HepG2 (cell line): ENCODE results near the gene GMPPA. TPM values are rescaled to one million over a fixed set of nuclear protein-coding genes. Genes with fewer than 3 reads are reported as not detected.

ENCODE experiments used
- CHD2 ChIP-seq: IDR thresholded peaks from 2 replicates; pipeline ENCODE4 v1.6.1; 2011; ENCODE audit warnings: low read depth, low read length, improper control_type of control experiment
- FOXC1 ChIP-seq: sonication (generic); formaldehyde crosslinking; IDR thresholded peaks from 2 replicates; pipeline ENCODE4 v1.8.0; 2022; ENCODE audit warnings: mild to moderate bottlenecking, missing genetic modification reagents, borderline replicate concordance
- KAT2B ChIP-seq: fragments of 150-350 bp; IDR thresholded peaks from 2 replicates; pipeline ENCODE4 v1.6.1; 2014; ENCODE audit warnings: low read depth, low read length, borderline replicate concordance
- PAXIP1 ChIP-seq: sonication (generic); formaldehyde crosslinking; conservative IDR thresholded peaks from 2 replicates; pipeline ENCODE4 v1.4.0; 2020; ENCODE audit warnings: mild to moderate bottlenecking, missing genetic modification reagents, moderate library complexity
- RBM22 ChIP-seq: fragments of 200-400 bp; formaldehyde crosslinking; optimal IDR thresholded peaks from 2 replicates; pipeline ENCODE3; 2017; ENCODE audit warnings: mild to moderate bottlenecking, low read length, moderate library complexity
- TFE3 ChIP-seq: IDR thresholded peaks from 2 replicates; pipeline ENCODE4 v1.6.1; 2016
- TOE1 ChIP-seq: sonication (generic); formaldehyde crosslinking; IDR thresholded peaks from 2 replicates; pipeline ENCODE4 v1.4.0; 2020; ENCODE audit warnings: mild to moderate bottlenecking, missing genetic modification reagents
- TRAFD1 ChIP-seq: sonication (generic); formaldehyde crosslinking; IDR thresholded peaks from 2 replicates; pipeline ENCODE4 v1.5.1; 2020; ENCODE audit warnings: missing genetic modification reagents, mild to moderate bottlenecking, borderline replicate concordance
- ZNF20 ChIP-seq: sonication (generic); formaldehyde crosslinking; IDR thresholded peaks from 2 replicates; pipeline ENCODE4 v1.4.0; 2020; ENCODE audit warnings: mild to moderate bottlenecking, moderate library complexity, missing genetic modification reagents
- ZNF274 ChIP-seq: sonication (generic); formaldehyde crosslinking; IDR thresholded peaks from 2 replicates; pipeline ENCODE4 v1.5.1; 2020; ENCODE audit warnings: mild to moderate bottlenecking, missing genetic modification reagents
- ZNF280B ChIP-seq: sonication (generic); formaldehyde crosslinking; IDR thresholded peaks from 2 replicates; pipeline ENCODE4 v1.5.0; 2020; ENCODE audit warnings: missing genetic modification reagents, mild to moderate bottlenecking, borderline replicate concordance
- ZNF501 ChIP-seq: sonication (generic); formaldehyde crosslinking; IDR thresholded peaks from 2 replicates; pipeline ENCODE4 v1.5.1; 2020; ENCODE audit warnings: mild to moderate bottlenecking, moderate library complexity, missing genetic modification reagents
- ZNF547 ChIP-seq: sonication (generic); formaldehyde crosslinking; IDR thresholded peaks from 2 replicates; pipeline ENCODE4 v1.5.1; 2020; ENCODE audit warnings: mild to moderate bottlenecking, missing genetic modification reagents
- ZNF549 ChIP-seq: sonication (generic); formaldehyde crosslinking; IDR thresholded peaks from 2 replicates; pipeline ENCODE4 v1.5.0; 2020; ENCODE audit warnings: missing genetic modification reagents
- ZNF788 ChIP-seq: sonication (generic); formaldehyde crosslinking; IDR thresholded peaks from 2 replicates; pipeline ENCODE4 v1.5.0; 2020; ENCODE audit warnings: mild to moderate bottlenecking, missing genetic modification reagents, borderline replicate concordance
- polyA plus RNA-seq, 8 experiments: library from polyadenylated mRNA; depleted of rRNA in 3 of 8; stranded (reverse) in 7 of 8; unstranded in 1 of 8; fragments of >200 nt; fragmentation: Illumina TruSeq in 4 of 8; extraction: Trizol in 4 of 8; gene quantifications; 2 replicates each; pipeline versions ENCODE4 v1.2.1 to v1.2.3, GENCODE V29; 2011 to 2016; ENCODE audit warnings: low read depth in 4 of 8, missing spikeins in 1 of 8, mixed read lengths in 1 of 8; ENCODE audit not compliant: insufficient read depth in 1 of 8
- total RNA-seq, 5 experiments: library from RNA; depleted of rRNA; stranded (reverse); fragments of >200 nt; fragmentation: Illumina TruSeq; extraction: Trizol; gene quantifications; 2 replicates each; pipeline ENCODE4 v1.2.3, GENCODE V29; 2016; ENCODE audit warnings: low read depth in 1 of 5
- TF ChIP-seq, protein P1 (sequence below): sonication (generic); formaldehyde crosslinking; IDR thresholded peaks from 2 replicates; pipeline ENCODE4 v1.4.0; 2020; ENCODE audit warnings: missing genetic modification reagents
- TF ChIP-seq, protein P2 (sequence below): sonication (generic); formaldehyde crosslinking; IDR thresholded peaks from 2 replicates; pipeline ENCODE4 v1.8.1; 2023; ENCODE audit warnings: mild to moderate bottlenecking, moderate library complexity, missing genetic modification reagents

Gene GMPPA
- total and polyA plus RNA-seq, 2 of the 13 experiments (the other 11 are each of a cell fraction or from before 2014, with no cell fraction given): 81.1 to 106 TPM

GRCh38 chr2:219498280-219499057 is at the start of gene GMPPA (continued):
- TF ChIP-seq TRAFD1 (CRISPR knock-in tag): no peak
- TF ChIP-seq TOE1: no peak
- TF ChIP-seq KAT2B: no peak
- 0 out of 2 replicates have a peak, but pooled peaks have one; percentile 61 for TF ChIP-seq ZNF20 (CRISPR knock-in tag)
- peak; percentile 10; the same call in 1 of the 2 replicates for TF ChIP-seq ZNF280B (CRISPR knock-in tag)
- TF ChIP-seq ZNF547 (CRISPR knock-in tag): peak; percentile 23; the same call in 1 of the 2 replicates
- TF ChIP-seq, protein P1, sequence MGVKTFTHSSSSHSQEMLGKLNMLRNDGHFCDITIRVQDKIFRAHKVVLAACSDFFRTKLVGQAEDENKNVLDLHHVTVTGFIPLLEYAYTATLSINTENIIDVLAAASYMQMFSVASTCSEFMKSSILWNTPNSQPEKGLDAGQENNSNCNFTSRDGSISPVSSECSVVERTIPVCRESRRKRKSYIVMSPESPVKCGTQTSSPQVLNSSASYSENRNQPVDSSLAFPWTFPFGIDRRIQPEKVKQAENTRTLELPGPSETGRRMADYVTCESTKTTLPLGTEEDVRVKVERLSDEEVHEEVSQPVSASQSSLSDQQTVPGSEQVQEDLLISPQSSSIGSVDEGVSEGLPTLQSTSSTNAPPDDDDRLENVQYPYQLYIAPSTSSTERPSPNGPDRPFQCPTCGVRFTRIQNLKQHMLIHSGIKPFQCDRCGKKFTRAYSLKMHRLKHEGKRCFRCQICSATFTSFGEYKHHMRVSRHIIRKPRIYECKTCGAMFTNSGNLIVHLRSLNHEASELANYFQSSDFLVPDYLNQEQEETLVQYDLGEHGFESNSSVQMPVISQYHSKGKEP: no peak
- TF ChIP-seq ZNF274 (CRISPR knock-in tag): no peak; the same call in none of the 2 replicates
- peak; percentile 99 for TF ChIP-seq CHD2
- TF ChIP-seq RBM22: no peak
- TF ChIP-seq ZNF788: no peak; the same call in 1 of the 2 replicates
- TF ChIP-seq PAXIP1 (CRISPR knock-in tag): peak; percentile 76
- TF ChIP-seq ZNF501: peak; percentile 97
- TF ChIP-seq, protein P2, sequence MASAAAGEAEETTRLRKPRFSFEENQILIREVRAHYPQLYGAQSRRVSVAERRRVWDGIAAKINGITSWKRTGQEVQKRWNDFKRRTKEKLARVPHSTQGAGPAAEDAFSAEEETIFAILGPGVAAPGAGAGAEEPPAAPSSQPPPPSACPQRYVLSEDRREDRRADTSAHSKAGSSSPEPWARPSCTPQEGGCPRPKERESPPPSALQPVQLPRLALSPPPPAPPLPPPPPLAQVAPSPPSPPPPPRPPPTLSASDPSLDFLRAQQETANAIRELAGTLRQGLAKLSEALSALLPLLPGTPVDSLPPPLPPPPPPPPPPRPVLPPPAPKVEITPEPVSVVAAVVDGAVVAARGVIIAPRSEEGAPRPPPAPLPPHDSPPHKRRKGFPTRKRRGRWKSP: peak; percentile 88
- peak; percentile 74 for TF ChIP-seq FOXC1 (CRISPR knock-in tag)
- no peak; the same call in 1 of the 2 replicates for TF ChIP-seq ZNF549
- peak; percentile 69 for TF ChIP-seq TFE3 (CRISPR knock-in tag)
